ENCODE measurements around the gene ADGRB2. TPM values are rescaled to one million over a fixed set of nuclear protein-coding genes. Genes with fewer than 3 reads are reported as not detected.

The ADGRB2 gene
- total RNA-seq, 1 donor from 2014 or later: 14.2 TPM

GRCh38 chr1:31800674-31800967 lies 36.5 kb upstream of the ADGRB2 start:
- Mint-ChIP-seq H3K36me3 (no peaks in the 10 kb centered on the region), H3K4me3 (no peak overlapping the region), H3K4me1 (ENCODE audit: unreplicated experiment) (peaks cover 15% of the 10 kb centered on the region), H3K27me3 (peaks cover 17% of the 10 kb centered on the region), H3K9me3 (no peaks in the 10 kb centered on the region), H3K27ac (no peak overlapping the region)
- DNase-seq (ENCODE audit: extremely low spot score, unreplicated experiment): no peak
- TF ChIP-seq CTCF (conservative IDR thresholded peaks at IDR 0.05): no peak

DNA sequence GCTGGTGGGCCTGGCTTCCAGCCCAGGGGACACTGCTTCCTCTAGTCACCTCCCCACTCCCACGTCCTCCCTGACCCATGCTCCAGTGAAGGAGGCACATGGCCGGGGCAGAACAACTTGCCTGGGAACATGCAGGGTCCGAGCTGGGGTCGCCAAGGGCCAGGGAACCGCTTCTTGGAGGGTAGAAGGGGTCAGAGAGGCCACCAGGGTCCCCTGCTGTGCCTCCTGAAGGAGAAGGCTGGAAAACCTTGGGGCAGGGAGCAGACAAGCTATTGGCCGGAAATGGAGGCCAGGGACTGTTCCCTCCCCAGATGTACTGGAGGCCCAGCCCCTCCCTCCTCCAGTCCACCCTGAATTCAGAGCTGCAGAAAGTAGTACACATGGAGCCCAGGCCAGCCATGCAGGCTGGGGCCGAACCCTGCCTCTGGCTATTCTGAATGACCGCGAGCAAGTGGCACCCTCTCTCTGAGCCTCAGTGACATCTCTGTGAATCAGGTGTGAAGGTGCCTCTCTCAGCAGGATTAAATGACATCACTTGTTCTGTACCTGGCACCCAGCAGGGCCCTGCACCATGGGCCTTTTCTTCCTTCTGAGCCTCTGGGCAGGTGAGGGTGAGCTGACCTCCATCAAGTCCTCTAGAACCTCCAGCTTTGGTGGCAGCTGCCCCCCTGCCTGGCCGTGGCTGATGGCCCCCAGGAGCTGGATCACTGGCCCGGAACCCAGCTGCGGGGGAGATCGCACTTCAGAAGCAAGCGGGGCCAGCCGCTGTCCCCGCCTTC lies 35.9 kb upstream of the ADGRB2 start:
- TF ChIP-seq CTCF (conservative IDR thresholded peaks at IDR 0.05): no peak
- H3K36me3 Mint-ChIP-seq: no peaks in the 10 kb centered on the region
- DNase-seq (ENCODE audit: extremely low spot score, unreplicated experiment): peak; percentile 64
- no peaks in the 10 kb centered on the region for H3K9me3 Mint-ChIP-seq
- peaks cover 15% of the 10 kb centered on the region for H3K4me1 Mint-ChIP-seq (ENCODE audit: unreplicated experiment)
- H3K27me3 Mint-ChIP-seq: peaks cover 18% of the 10 kb centered on the region
- no peak overlapping the region for H3K4me3 Mint-ChIP-seq
- H3K27ac Mint-ChIP-seq: no peak overlapping the region

DNA sequence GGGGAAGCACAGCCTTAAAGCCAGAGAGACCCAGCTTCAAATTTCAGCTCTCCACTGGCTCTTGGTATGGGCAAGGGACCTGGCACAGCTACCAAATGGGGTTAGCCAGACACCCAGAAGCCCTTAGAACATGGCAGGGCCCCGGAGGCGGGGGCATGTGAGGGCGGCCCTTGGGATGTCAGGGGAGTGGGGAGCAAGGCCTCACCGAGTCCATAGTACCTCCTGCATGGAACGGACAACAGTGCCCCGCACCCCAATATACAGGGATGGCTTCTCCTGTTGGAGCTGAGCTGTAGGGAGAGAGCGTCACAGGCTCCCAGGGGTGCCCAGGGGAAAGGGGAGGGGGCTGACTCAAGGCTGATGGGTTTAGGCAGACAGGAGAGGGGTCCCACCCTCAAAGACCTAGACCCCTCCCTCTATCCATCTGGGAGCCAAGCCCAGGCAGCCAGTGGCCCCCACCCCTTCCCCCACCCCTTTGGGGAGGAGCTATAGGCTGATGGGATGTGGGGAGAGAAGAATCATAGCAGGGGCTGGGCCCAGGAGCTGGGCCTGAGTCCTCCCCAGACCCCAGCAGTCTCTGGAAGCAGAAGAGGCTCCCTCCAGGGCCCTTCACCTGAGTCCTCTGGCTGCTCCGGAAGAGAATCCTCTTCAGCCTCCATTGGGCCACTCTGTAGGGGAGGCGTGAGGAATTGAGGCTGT lies 35.2 kb upstream of the ADGRB2 start:
- peaks cover 15% of the 10 kb centered on the region for H3K4me1 Mint-ChIP-seq (ENCODE audit: unreplicated experiment)
- no peak overlapping the region for H3K4me3 Mint-ChIP-seq
- DNase-seq (ENCODE audit: extremely low spot score, unreplicated experiment): peak; percentile 67
- no peak for TF ChIP-seq CTCF (conservative IDR thresholded peaks at IDR 0.05)
- H3K36me3 Mint-ChIP-seq: no peaks in the 10 kb centered on the region
- peaks cover 21% of the 10 kb centered on the region for H3K27me3 Mint-ChIP-seq
- H3K27ac Mint-ChIP-seq: no peak overlapping the region
- no peaks in the 10 kb centered on the region for H3K9me3 Mint-ChIP-seq

- no peak overlapping the region for H3K27ac Mint-ChIP-seq
- DNase-seq (ENCODE audit: extremely low spot score, unreplicated experiment): peak; percentile 62
- no peaks in the 10 kb centered on the region for H3K9me3 Mint-ChIP-seq
- peaks cover 21% of the 10 kb centered on the region for H3K27me3 Mint-ChIP-seq
- peaks cover 15% of the 10 kb centered on the region for H3K4me1 Mint-ChIP-seq (ENCODE audit: unreplicated experiment)
- no peak overlapping the region for H3K4me3 Mint-ChIP-seq
- TF ChIP-seq CTCF (conservative IDR thresholded peaks at IDR 0.05): no peak
- H3K36me3 Mint-ChIP-seq: no peaks in the 10 kb centered on the region
Measured at GRCh38 chr1:31798433-31799195, 34.5 kb upstream of the ADGRB2 start.

DNA sequence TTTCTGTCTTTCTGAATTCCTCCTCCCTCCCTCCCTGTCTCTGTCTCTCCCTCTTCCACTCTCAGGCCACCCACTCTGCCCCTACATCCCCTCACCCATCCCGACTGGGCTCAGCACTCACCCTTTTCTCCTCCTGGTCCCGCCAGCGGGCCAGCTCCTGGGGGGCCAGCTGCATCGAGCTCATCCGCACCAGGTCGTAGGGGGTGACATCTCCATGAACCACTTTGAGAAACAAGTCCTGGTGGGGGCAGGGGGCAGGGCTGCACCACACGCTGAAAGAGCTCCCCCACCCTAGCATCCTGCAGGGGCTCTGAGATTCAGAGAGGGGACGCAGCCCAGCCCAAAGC lies 33.9 kb upstream of the ADGRB2 start:
- Mint-ChIP-seq H3K27me3 (peaks cover 22% of the 10 kb centered on the region), H3K9me3 (no peaks in the 10 kb centered on the region), H3K4me3 (no peak overlapping the region), H3K4me1 (ENCODE audit: unreplicated experiment) (peaks cover 15% of the 10 kb centered on the region), H3K27ac (no peak overlapping the region), H3K36me3 (no peaks in the 10 kb centered on the region)
- peak; percentile 70 for DNase-seq (ENCODE audit: extremely low spot score, unreplicated experiment)
- no peak for TF ChIP-seq CTCF (conservative IDR thresholded peaks at IDR 0.05)

All from type B pancreatic cell (in vitro differentiated cells).